HFF-Myc (cell line): ENCODE results near the gene SKI.

Source experiments
- DNase-seq: peaks from one replicate; pipeline ENCODE4 v3.0.0-alpha.2; 2011; ENCODE audit warnings: low read depth; ENCODE audit errors: extremely low read depth
- H3K4me3 ChIP-seq: replicated peaks from 2 replicates; pipeline ENCODE4 v1.5.1; 2011; ENCODE audit warnings: low read depth, mild to moderate bottlenecking, control low read depth, low read length
- CTCF ChIP-seq: IDR thresholded peaks from 2 replicates; pipeline ENCODE4 v1.5.1; 2012; ENCODE audit warnings: mild to moderate bottlenecking, low read depth, low read length, control low read depth; ENCODE audit errors: missing control alignments

SKI gene

GRCh38 chr1:2303016-2303775, 75.1 kb downstream of the SKI start:
- H3K4me3 ChIP-seq, result no peak overlapping the region
- DNase-seq, result no peak
- no peak for TF ChIP-seq CTCF

GRCh38 chr1:2303781-2304180, 75.7 kb downstream of the SKI start:
- DNase-seq, result no peak
- H3K4me3 ChIP-seq, result no peak overlapping the region
- TF ChIP-seq CTCF, result no peak

GRCh38 chr1:2304282-2304681, 76.2 kb downstream of the SKI start:
- H3K4me3 ChIP-seq, result no peak overlapping the region
- DNase-seq, result no peak
- no peak for TF ChIP-seq CTCF

GRCh38 chr1:2304921-2305681, 77.0 kb downstream of the SKI start:
- DNase-seq, result no peak
- TF ChIP-seq CTCF, result no peak
- H3K4me3 ChIP-seq, result no peak overlapping the region

- H3K4me3 ChIP-seq, result no peak overlapping the region
- no peak for TF ChIP-seq CTCF
- DNase-seq, result no peak
Measured at GRCh38 chr1:2306151-2306978, 78.2 kb downstream of the SKI start.

- TF ChIP-seq CTCF, result no peak
- no peak overlapping the region for H3K4me3 ChIP-seq
- no peak for DNase-seq
Measured at GRCh38 chr1:2307064-2307605, 79.0 kb downstream of the SKI start.
